H1 (cell line): ENCODE measurements around the gene PIK3R3.

Experiments
- CEBPB ChIP-seq: IDR thresholded peaks from 2 replicates; pipeline ENCODE4 v1.6.1; 2012; ENCODE audit warnings: low read depth, low read length
- GTF2F1 ChIP-seq: IDR thresholded peaks from 2 replicates; pipeline ENCODE4 v1.6.1; 2012; ENCODE audit warnings: low read depth, low read length, improper control_type of control experiment, borderline replicate concordance
- JUND ChIP-seq: IDR thresholded peaks from 2 replicates; pipeline ENCODE4 v1.6.1; 2011; ENCODE audit warnings: mild to moderate bottlenecking, improper control_type of control experiment, low read length
- POLR2A ChIP-seq, 2 experiments: IDR thresholded peaks; 1 replicate in 1 of 2; 2 replicates in 1 of 2; pipeline ENCODE4 v1.6.1; 2011; ENCODE audit warnings: low read depth in 2 of 2, low read length in 2 of 2, mild to moderate bottlenecking in 2 of 2; ENCODE audit errors: control extremely low read depth in 1 of 2
- POLR2AphosphoS5 ChIP-seq: IDR thresholded peaks from 2 replicates; pipeline ENCODE4 v1.6.1; 2011; ENCODE audit warnings: low read depth, low read length
- RAD21 ChIP-seq, 2 experiments: IDR thresholded peaks in 1 of 2; conservative IDR thresholded peaks in 1 of 2; 2 replicates each; pipeline ENCODE4 v1.6.1; 2011; ENCODE audit warnings: low read depth in 2 of 2, low read length in 2 of 2, improper control_type of control experiment in 1 of 2, inconsistent platforms in 1 of 2, mild to moderate bottlenecking in 1 of 2, moderate library complexity in 1 of 2
- RFX5 ChIP-seq: IDR thresholded peaks from 2 replicates; pipeline ENCODE4 v1.6.1; 2011; ENCODE audit warnings: low read depth, low read length, improper control_type of control experiment, borderline replicate concordance
- SP1 ChIP-seq: IDR thresholded peaks from 2 replicates; pipeline ENCODE4 v1.6.1; 2011; ENCODE audit warnings: low read depth, low read length
- SP2 ChIP-seq: IDR thresholded peaks from 2 replicates; pipeline ENCODE4 v1.6.1; 2012; ENCODE audit warnings: mild to moderate bottlenecking, low read length, inconsistent platforms
- TF ChIP-seq, protein P1 (sequence below), 3 experiments: IDR thresholded peaks; 1 replicate in 2 of 3; 2 replicates in 1 of 3; pipeline versions ENCODE4 v1.5.1 to v1.6.1; 2011; ENCODE audit warnings: low read length in 3 of 3, mild to moderate bottlenecking in 3 of 3, inconsistent platforms in 2 of 3, low read depth in 1 of 3, moderate library complexity in 1 of 3; ENCODE audit not compliant: insufficient read depth in 1 of 3; ENCODE audit errors: control extremely low read depth in 1 of 3
- TF ChIP-seq, protein P2 (sequence below): IDR thresholded peaks from 2 replicates; pipeline ENCODE4 v1.6.1; 2011; ENCODE audit warnings: low read length, improper control_type of control experiment
- TF ChIP-seq, protein P3 (sequence below): IDR thresholded peaks from 2 replicates; pipeline ENCODE4 v1.6.1; 2012; ENCODE audit warnings: inconsistent platforms

DNA sequence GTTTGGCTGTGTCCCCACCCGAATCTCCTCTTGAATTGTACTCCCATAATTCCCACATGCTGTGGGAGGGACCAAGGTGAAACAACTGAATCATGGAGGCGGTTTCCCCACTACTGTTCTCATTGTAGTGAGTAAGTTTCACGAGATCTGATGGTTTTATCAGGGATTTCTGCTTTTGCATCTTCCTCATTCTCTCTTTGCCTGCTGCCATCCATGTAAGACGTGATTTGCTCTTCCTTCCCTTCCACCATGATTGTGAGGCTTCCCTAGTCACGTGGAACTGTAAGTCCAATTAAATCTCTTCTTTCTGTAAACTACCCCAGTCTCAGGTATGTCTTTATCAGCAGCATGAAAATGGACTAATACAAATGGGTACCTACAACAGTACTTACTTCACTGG is 73.5 kb downstream of the PIK3R3 start:
- TF ChIP-seq, protein P1, sequence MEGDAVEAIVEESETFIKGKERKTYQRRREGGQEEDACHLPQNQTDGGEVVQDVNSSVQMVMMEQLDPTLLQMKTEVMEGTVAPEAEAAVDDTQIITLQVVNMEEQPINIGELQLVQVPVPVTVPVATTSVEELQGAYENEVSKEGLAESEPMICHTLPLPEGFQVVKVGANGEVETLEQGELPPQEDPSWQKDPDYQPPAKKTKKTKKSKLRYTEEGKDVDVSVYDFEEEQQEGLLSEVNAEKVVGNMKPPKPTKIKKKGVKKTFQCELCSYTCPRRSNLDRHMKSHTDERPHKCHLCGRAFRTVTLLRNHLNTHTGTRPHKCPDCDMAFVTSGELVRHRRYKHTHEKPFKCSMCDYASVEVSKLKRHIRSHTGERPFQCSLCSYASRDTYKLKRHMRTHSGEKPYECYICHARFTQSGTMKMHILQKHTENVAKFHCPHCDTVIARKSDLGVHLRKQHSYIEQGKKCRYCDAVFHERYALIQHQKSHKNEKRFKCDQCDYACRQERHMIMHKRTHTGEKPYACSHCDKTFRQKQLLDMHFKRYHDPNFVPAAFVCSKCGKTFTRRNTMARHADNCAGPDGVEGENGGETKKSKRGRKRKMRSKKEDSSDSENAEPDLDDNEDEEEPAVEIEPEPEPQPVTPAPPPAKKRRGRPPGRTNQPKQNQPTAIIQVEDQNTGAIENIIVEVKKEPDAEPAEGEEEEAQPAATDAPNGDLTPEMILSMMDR (IDR thresholded peaks at IDR 0.05; ENCODE audit: control extremely low read depth in 1 of 3, insufficient read depth in 1 of 3, low read depth in 1 of 3, low read length in 3 of 3): no peak
- no peak for TF ChIP-seq SP2
- no peak for TF ChIP-seq RFX5
- TF ChIP-seq GTF2F1: no peak
- TF ChIP-seq POLR2A (IDR thresholded peaks at IDR 0.05; ENCODE audit: control extremely low read depth in 1 of 2, low read depth in 2 of 2, low read length in 2 of 2): no peak
- no peak for TF ChIP-seq RAD21 (IDR thresholded peaks at IDR 0.05 in 1 of 2, conservative IDR thresholded peaks at IDR 0.05 in 1 of 2; ENCODE audit: low read depth in 2 of 2, low read length in 2 of 2)
- TF ChIP-seq SP1: no peak
- no peak for TF ChIP-seq CEBPB
- TF ChIP-seq JUND: no peak
- TF ChIP-seq, protein P2, sequence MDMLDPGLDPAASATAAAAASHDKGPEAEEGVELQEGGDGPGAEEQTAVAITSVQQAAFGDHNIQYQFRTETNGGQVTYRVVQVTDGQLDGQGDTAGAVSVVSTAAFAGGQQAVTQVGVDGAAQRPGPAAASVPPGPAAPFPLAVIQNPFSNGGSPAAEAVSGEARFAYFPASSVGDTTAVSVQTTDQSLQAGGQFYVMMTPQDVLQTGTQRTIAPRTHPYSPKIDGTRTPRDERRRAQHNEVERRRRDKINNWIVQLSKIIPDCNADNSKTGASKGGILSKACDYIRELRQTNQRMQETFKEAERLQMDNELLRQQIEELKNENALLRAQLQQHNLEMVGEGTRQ: no peak
- TF ChIP-seq, protein P3, sequence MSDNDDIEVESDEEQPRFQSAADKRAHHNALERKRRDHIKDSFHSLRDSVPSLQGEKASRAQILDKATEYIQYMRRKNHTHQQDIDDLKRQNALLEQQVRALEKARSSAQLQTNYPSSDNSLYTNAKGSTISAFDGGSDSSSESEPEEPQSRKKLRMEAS: no peak
- no peak for TF ChIP-seq POLR2AphosphoS5
